ENCODE results near the gene KCNH2.

GRCh38 chr7:150941351-150942000 lies 36.6 kb downstream of the KCNH2 start:
- TF ChIP-seq POLR2A (IDR thresholded peaks at IDR 0.05) (no peak), CTCF (IDR thresholded peaks at IDR 0.05) (no peak)

Measured in adrenal gland (tissue), 5 donors.